HEK293 (cell line): ENCODE results near the gene PIP5K1C.
A peak's percentile ranks its signal among the peaks of the same experiment; 100 is the strongest.
"Not testable (repeated sequence)": the region's sequence is repeated elsewhere in the genome, so short reads cannot be mapped to it uniquely, and the experiment has no call there.

Experiments
- CTCF ChIA-PET: fragments of 350-600 bp; formaldehyde crosslinking; extraction: SDS; loops from one replicate; lab custom pipeline; 2021; ENCODE audit warnings: antibody characterized with exemption; lab: Yijun Ruan, JAX
- POLR2A ChIA-PET: fragments of 300-600 bp; formaldehyde crosslinking; extraction: SDS; loops from one replicate; lab custom pipeline; 2020; ENCODE audit warnings: antibody characterized with exemption, inconsistent platforms; lab: Yijun Ruan, JAX
- H3K27ac ChIP-seq: fragments of 200-500 bp; sonication (Bioruptor generic); 2 replicates; pipeline ENCODE4 v1.5.1; 2014; ENCODE audit warnings: low read depth, low read length, control low read depth, inconsistent platforms; ENCODE audit errors: extremely low read depth
- H3K36me3 ChIP-seq, 2 experiments: fragments of 200-500 bp in 1 of 2; sonication (Bioruptor generic) in 1 of 2; 1 replicate in 1 of 2; 2 replicates in 1 of 2; pipeline ENCODE4 v1.5.1; 2014 to 2017; ENCODE audit warnings: inconsistent platforms in 2 of 2, low read length in 2 of 2; ENCODE audit not compliant: control insufficient read depth in 2 of 2, insufficient read depth in 1 of 2
- H3K4me1 ChIP-seq: fragments of 200-500 bp; sonication (Bioruptor generic); 2 replicates; pipeline ENCODE4 v1.5.1; 2014; ENCODE audit warnings: mild to moderate bottlenecking, low read length, inconsistent platforms; ENCODE audit not compliant: control insufficient read depth, insufficient read depth
- H3K4me3 ChIP-seq: 2 replicates; pipeline ENCODE4 v1.5.1; 2011; ENCODE audit warnings: low read depth, mild to moderate bottlenecking, control low read depth, low read length, moderate library complexity
- H3K9me3 ChIP-seq: fragments of 200-500 bp; sonication (Bioruptor generic); 2 replicates; pipeline ENCODE4 v1.5.1; 2014; ENCODE audit warnings: low read depth, low read length, inconsistent platforms; ENCODE audit not compliant: control insufficient read depth, insufficient read depth
- HIC1 ChIP-seq: fragments of 450-650 bp; formaldehyde crosslinking; IDR thresholded peaks from 2 replicates; pipeline ENCODE4 v1.5.1; 2016; ENCODE audit warnings: missing biosample characterization, missing genetic modification characterization
- SCRT1 ChIP-seq: fragments of 450-650 bp; formaldehyde crosslinking; IDR thresholded peaks from 2 replicates; pipeline ENCODE4 v1.5.1; 2016; ENCODE audit warnings: missing biosample characterization, missing genetic modification characterization, borderline replicate concordance
- SCRT2 ChIP-seq: fragments of 450-650 bp; formaldehyde crosslinking; IDR thresholded peaks from 2 replicates; pipeline ENCODE4 v1.5.1; 2016; ENCODE audit warnings: missing biosample characterization, missing genetic modification characterization
- ZBTB49 ChIP-seq: fragments of 450-650 bp; formaldehyde crosslinking; IDR thresholded peaks from 2 replicates; pipeline ENCODE4 v1.5.1; 2016; ENCODE audit warnings: missing biosample characterization, missing genetic modification characterization, low read depth
- ZBTB8A ChIP-seq: fragments of 450-650 bp; formaldehyde crosslinking; IDR thresholded peaks from 2 replicates; pipeline ENCODE4 v1.5.1; 2016; ENCODE audit warnings: missing biosample characterization, missing genetic modification characterization
- ZIC2 ChIP-seq: fragments of 450-650 bp; formaldehyde crosslinking; IDR thresholded peaks from 2 replicates; pipeline ENCODE4 v1.5.1; 2016; ENCODE audit warnings: missing biosample characterization, missing genetic modification characterization
- ZNF112 ChIP-seq: fragments of 450-650 bp; formaldehyde crosslinking; IDR thresholded peaks from 2 replicates; pipeline ENCODE4 v1.5.0; 2017; ENCODE audit warnings: missing biosample characterization, missing genetic modification characterization
- ZNF121 ChIP-seq: fragments of 450-650 bp; formaldehyde crosslinking; IDR thresholded peaks from 2 replicates; pipeline ENCODE4 v1.5.1; 2016; ENCODE audit warnings: missing biosample characterization, missing genetic modification characterization
- ZNF2 ChIP-seq: fragments of 450-650 bp; formaldehyde crosslinking; IDR thresholded peaks from 2 replicates; pipeline ENCODE4 v1.5.1; 2016; ENCODE audit warnings: missing biosample characterization, missing genetic modification characterization
- ZNF223 ChIP-seq: fragments of 450-650 bp; formaldehyde crosslinking; IDR thresholded peaks from 2 replicates; pipeline ENCODE4 v1.5.1; 2016; ENCODE audit warnings: missing biosample characterization, missing genetic modification characterization
- ZNF341 ChIP-seq: fragments of 450-650 bp; formaldehyde crosslinking; IDR thresholded peaks from 2 replicates; pipeline ENCODE4; 2016; ENCODE audit warnings: low read depth, missing biosample characterization, missing genetic modification characterization
- ZNF501 ChIP-seq: fragments of 450-650 bp; formaldehyde crosslinking; IDR thresholded peaks from 2 replicates; pipeline ENCODE4 v1.5.1; 2016; ENCODE audit warnings: missing biosample characterization, missing genetic modification characterization
- ZNF830 ChIP-seq: fragments of 450-650 bp; IDR thresholded peaks from 2 replicates; pipeline ENCODE4 v1.5.0; 2018; ENCODE audit warnings: missing biosample characterization, missing genetic modification characterization, low read depth, mild to moderate bottlenecking, moderate library complexity

The PIP5K1C gene

GRCh38 chr19:3649888-3650287, 50.4 kb downstream of the PIP5K1C start:
- Histone ChIP-seq H3K4me1 (no peaks in the 10 kb centered on the region), H3K4me3 (no peak overlapping the region), H3K27ac (no peak overlapping the region), H3K9me3 (no peaks in the 10 kb centered on the region), H3K36me3 (peaks cover 0 to 45% of the 10 kb centered on the region in 2 experiments; a peak in 1 of 3 replicates)
- TF ChIP-seq HIC1 (tag by site-specific recombination) (peak; percentile 72), ZNF2 (tag by site-specific recombination) (no peak), ZNF341 (tag by site-specific recombination) (no peak), ZNF112 (tag by site-specific recombination) (no peak)
- ChIA-PET CTCF (no interaction called here), POLR2A (no interaction called here)

- CTCF ChIA-PET, result no interaction called here
- POLR2A ChIA-PET, result interaction anchor here (0.6 kb wide), 1 partner anchor 130 kb away, joined by 6 read pairs; no protein-coding TSS in a partner anchor
- H3K36me3 ChIP-seq, result peaks cover 0 to 40% of the 10 kb centered on the region in 2 experiments; a peak in 1 of 3 replicates
- TF ChIP-seq ZBTB49 (tag by site-specific recombination) (no peak), ZNF501 (no peak), ZNF121 (peak; percentile 91), SCRT2 (peak; percentile 97), SCRT1 (tag by site-specific recombination) (peak; percentile 100)
- no peaks in the 10 kb centered on the region for H3K9me3 ChIP-seq
- H3K4me1 ChIP-seq, result no peaks in the 10 kb centered on the region
- H3K4me3 ChIP-seq, result no peak overlapping the region
- no peak overlapping the region for H3K27ac ChIP-seq
Measured at GRCh38 chr19:3648037-3648905, 52.0 kb downstream of the PIP5K1C start.

- POLR2A ChIA-PET, H3K4me1 ChIP-seq, CTCF ChIA-PET, H3K9me3 ChIP-seq, H3K27ac ChIP-seq, H3K4me3 ChIP-seq: not testable (repeated sequence)
- peaks cover 0 to 34% of the 10 kb centered on the region in 2 experiments; a peak in 1 of 3 replicates for H3K36me3 ChIP-seq
- peak; percentile 20; the same call in 1 of the 2 replicates for TF ChIP-seq ZIC2 (tag by site-specific recombination)
Measured at GRCh38 chr19:3647102-3647501, 53.2 kb downstream of the PIP5K1C start.

GRCh38 chr19:3646336-3647092, 53.8 kb downstream of the PIP5K1C start:
- peaks cover 0 to 31% of the 10 kb centered on the region in 2 experiments; a peak in 1 of 3 replicates for H3K36me3 ChIP-seq
- no peak overlapping the region for H3K27ac ChIP-seq
- ChIA-PET POLR2A (no interaction called here), CTCF (no interaction called here)
- H3K4me3 ChIP-seq, result no peak overlapping the region
- no peaks in the 10 kb centered on the region for H3K9me3 ChIP-seq
- H3K4me1 ChIP-seq, result no peaks in the 10 kb centered on the region
- no peak for TF ChIP-seq ZNF830
- 0 out of 2 replicates have a peak, but pooled peaks have one; percentile 13 for TF ChIP-seq ZNF223 (tag by site-specific recombination)
- no peak for TF ChIP-seq ZBTB8A (tag by site-specific recombination)
